GM12878 (cell line): ENCODE data around the gene AMPH. TPM values are rescaled to one million over a fixed set of nuclear protein-coding genes. Genes with fewer than 3 reads are reported as not detected.

ENCODE experiments used
- ATAC-seq: fragments of 200-7000 bp; cut with Tn5 transposase; 3 replicates; pipeline ENCODE4 v1.9.1; 2020; ENCODE audit warnings: mild to moderate bottlenecking, moderate library complexity
- BruUV-seq: library from RNA; stranded (reverse); fragments of 400-500 nt; replicated peaks from 2 replicates; lab custom pipeline; 2021; lab: Mats Ljungman, UMichigan
- CTCF ChIA-PET: fragments of 300-600 bp; sonication (Branson Sonifier 250); formaldehyde crosslinking; extraction: SDS; loops from one replicate; lab custom pipeline; 2021; ENCODE audit warnings: inconsistent platforms; lab: Yijun Ruan, JAX
- POLR2A ChIA-PET: fragments of 350-600 bp; formaldehyde crosslinking; extraction: SDS; loops from one replicate; lab custom pipeline; 2021; ENCODE audit warnings: inconsistent platforms; lab: Charles Lee
- RAD21 ChIA-PET: fragments of 300-600 bp; sonication (Branson Sonifier 250); formaldehyde crosslinking; loops from one replicate; lab custom pipeline; 2023; ENCODE audit warnings: antibody characterized with exemption; ENCODE audit not compliant: unreplicated experiment; lab: Charles Lee
- SMC1A ChIA-PET: fragments of 300-600 bp; sonication (Branson Sonifier 250); formaldehyde crosslinking; loops from one replicate; lab custom pipeline; 2023; ENCODE audit not compliant: unreplicated experiment, uncharacterized antibody; lab: Charles Lee
- DNase-seq: peaks from one replicate; pipeline ENCODE4 v3.0.0-alpha.2; 2011; ENCODE audit warnings: low read depth, low spot score
- FAIRE-seq: peaks from 3 replicates; lab custom pipeline; 2011; peaks lifted over from hg19 to GRCh38; lab: Jason Lieb, UNC
- H2AFZ ChIP-seq: 2 replicates; pipeline ENCODE4 v1.6.0; 2011; ENCODE audit warnings: low read depth, low read length, control low read depth; ENCODE audit not compliant: control insufficient read depth
- H3K27ac ChIP-seq: 2 replicates; pipeline ENCODE4 v1.5.1; 2011; ENCODE audit warnings: control low read depth; ENCODE audit not compliant: control insufficient read depth, insufficient read depth
- H3K27me3 ChIP-seq, 2 experiments: replicated peaks in 1 of 2; 2 replicates each; pipeline versions ENCODE4 v1.6.0 to v1.6.1; 2011; ENCODE audit warnings: low read length in 1 of 2; ENCODE audit not compliant: control insufficient read depth in 2 of 2, insufficient read depth in 2 of 2
- H3K36me3 ChIP-seq, 2 experiments: 2 replicates each; pipeline ENCODE4 v1.5.1; 2011; ENCODE audit warnings: low read length in 1 of 2; ENCODE audit not compliant: control insufficient read depth in 2 of 2, insufficient read depth in 2 of 2
- H3K4me1 ChIP-seq: 2 replicates; pipeline ENCODE4 v1.6.1; 2011; ENCODE audit warnings: mild to moderate bottlenecking, low read length, moderate library complexity, mixed read lengths; ENCODE audit not compliant: control insufficient read depth, insufficient read depth
- H3K4me2 ChIP-seq: 2 replicates; pipeline ENCODE4 v1.6.0; 2011; ENCODE audit warnings: control low read depth; ENCODE audit not compliant: control insufficient read depth, insufficient read depth
- H3K4me3 ChIP-seq: fragments of 200-600 bp; sonication (generic); 2 replicates; pipeline ENCODE4 v1.5.1; 2016
- H3K79me2 ChIP-seq: 2 replicates; pipeline ENCODE4 v1.6.0; 2011; ENCODE audit warnings: low read length; ENCODE audit not compliant: control insufficient read depth, insufficient read depth
- H3K9ac ChIP-seq: 2 replicates; pipeline ENCODE4 v1.8.0; 2011; ENCODE audit warnings: low read length, control low read depth, mixed read lengths; ENCODE audit not compliant: control insufficient read depth, insufficient read depth
- H3K9me3 ChIP-seq: replicated peaks from 3 replicates; pipeline ENCODE4 v1.5.1; 2011; ENCODE audit warnings: mild to moderate bottlenecking, low read length; ENCODE audit not compliant: control insufficient read depth, insufficient read depth
- H4K20me1 ChIP-seq: 2 replicates; pipeline ENCODE4 v1.6.0; 2011; ENCODE audit not compliant: control insufficient read depth, insufficient read depth
- CBFB ChIP-seq: IDR thresholded peaks from 2 replicates; pipeline ENCODE4 v1.6.1; 2016; ENCODE audit warnings: antibody characterized with exemption, low read depth
- CBX3 ChIP-seq: fragments of 200-600 bp; sonication (generic); IDR thresholded peaks from 2 replicates; pipeline ENCODE4 v1.6.1; 2016; ENCODE audit warnings: low read depth, borderline replicate concordance
- DPF2 ChIP-seq: fragments of 450-650 bp; IDR thresholded peaks from 2 replicates; pipeline ENCODE4 v1.6.1; 2017; ENCODE audit warnings: mild to moderate bottlenecking
- MEF2A ChIP-seq: IDR thresholded peaks from 2 replicates; pipeline ENCODE4 v1.6.1; 2011; ENCODE audit warnings: low read depth, mild to moderate bottlenecking, low read length, moderate library complexity; ENCODE audit not compliant: insufficient read depth
- MTA3 ChIP-seq: IDR thresholded peaks from 2 replicates; pipeline ENCODE4 v1.6.1; 2012; ENCODE audit warnings: low read length, inconsistent platforms, borderline replicate concordance
- NR2C2 ChIP-seq: IDR thresholded peaks from 2 replicates; pipeline ENCODE4 v1.6.1; 2011; ENCODE audit warnings: borderline replicate concordance, low read depth; ENCODE audit not compliant: control insufficient read depth, insufficient read length
- TARDBP ChIP-seq: IDR thresholded peaks from 2 replicates; pipeline ENCODE4 v1.6.1; 2016; ENCODE audit warnings: borderline replicate concordance
- YBX1 ChIP-seq: fragments of 450-650 bp; IDR thresholded peaks from 2 replicates; pipeline ENCODE4 v1.6.1; 2016; ENCODE audit warnings: antibody characterized with exemption
- WGBS: methylation state at CpG from one replicate; pipeline ENCODE4 v1.1.6; 2016; ENCODE audit warnings: low lambda C conversion rate; ENCODE audit not compliant: insufficient replicate concordance, insufficient coverage; ENCODE audit errors: missing lambda C conversion rate; 5-methylcytosine and 5-hydroxymethylcytosine counted together
- in situ Hi-C: fragments of 300-500 bp; cut with MboI; formaldehyde crosslinking; loops from 9 replicates; pipeline ENCODE4 v1.14.3; 2018; ENCODE audit warnings: mixed read lengths
- intact Hi-C: fragments of 100-400 bp; cut with micrococcal nuclease; formaldehyde crosslinking; loops from one replicate; pipeline ENCODE4 v1.14.2; 2022; ENCODE audit not compliant: unreplicated experiment
- polyA plus RNA-seq, 11 experiments: library from polyadenylated mRNA; depleted of rRNA in 4 of 11; unstranded in 6 of 11; stranded (reverse) in 5 of 11; fragments of >200 nt; fragmentation: Nextera tagmentation in 4 of 11; fragmentation: Illumina TruSeq in 1 of 11; extraction: Ambion mirVana in 4 of 11; extraction: Trizol in 1 of 11; gene quantifications; 1 replicate in 1 of 11; 2 replicates in 10 of 11; pipeline versions ENCODE4 v1.2.1 to v1.2.3, GENCODE V29; 2011 to 2016; ENCODE audit warnings: inconsistent platforms in 2 of 11, missing spikeins in 2 of 11, low read depth in 1 of 11
- total RNA-seq, 4 experiments: library from RNA; depleted of rRNA in 3 of 4; stranded (reverse); fragments of >200 nt in 3 of 4; fragmentation: Illumina TruSeq in 1 of 4; extraction: Trizol in 1 of 4; gene quantifications; 2 replicates each; pipeline versions ENCODE4 v1.2.1 to v1.2.3, GENCODE V29; 2013 to 2021
- TF ChIP-seq, protein P1 (sequence below): fragments of 450-650 bp; formaldehyde crosslinking; IDR thresholded peaks from 2 replicates; pipeline ENCODE4 v1.4.0; 2020; ENCODE audit warnings: mild to moderate bottlenecking, moderate library complexity
- TF ChIP-seq, protein P2 (sequence below): IDR thresholded peaks from 2 replicates; pipeline ENCODE4 v1.6.1; 2012; ENCODE audit warnings: low read depth, low read length, improper control_type of control experiment
- TF ChIP-seq, protein P3 (sequence below): IDR thresholded peaks from 2 replicates; pipeline ENCODE4 v1.6.1; 2011; ENCODE audit warnings: borderline replicate concordance, low read depth, mild to moderate bottlenecking, moderate library complexity, low read length; ENCODE audit not compliant: insufficient read depth, poor library complexity, severe bottlenecking
- TF ChIP-seq, protein P4 (sequence below), 3 experiments: IDR thresholded peaks in 2 of 3; conservative IDR thresholded peaks in 1 of 3; 2 replicates each; pipeline ENCODE4 v1.5.1; 2011; ENCODE audit warnings: low read depth in 3 of 3, low read length in 3 of 3, mild to moderate bottlenecking in 3 of 3, control low read depth in 2 of 3, moderate library complexity in 2 of 3, inconsistent platforms in 1 of 3, mixed read lengths in 1 of 3; ENCODE audit not compliant: control insufficient read depth in 2 of 3, insufficient read depth in 1 of 3; ENCODE audit errors: extremely low read depth in 1 of 3

AMPH gene
- total and polyA plus RNA-seq, 10 of the 15 experiments (the other 5 are each of a cell fraction or from before 2014, with no cell fraction given) = 0.03 to 0.24 (median 0.08) TPM; not detected in 2

DNA sequence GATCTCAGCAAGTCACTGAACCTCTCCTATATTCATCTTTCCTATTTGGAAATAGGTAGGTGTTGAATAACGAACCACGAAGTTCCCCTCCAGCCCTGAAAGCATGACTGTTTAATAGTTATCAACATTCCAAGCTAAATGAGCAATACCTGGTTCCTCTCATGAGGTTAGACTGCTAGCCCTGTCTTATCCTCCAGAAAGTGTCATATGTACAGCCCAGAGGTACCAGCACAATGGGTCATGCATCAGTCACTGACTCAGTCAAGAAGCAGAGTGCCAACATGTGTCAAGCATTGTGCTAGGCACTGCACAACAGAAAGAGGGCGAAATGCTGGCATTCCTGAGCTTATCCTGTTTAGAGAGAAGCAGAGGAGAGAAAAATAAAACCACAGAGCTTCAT is 70.0 kb downstream of the AMPH start:
- no peaks in the 10 kb centered on the region for H3K27me3 ChIP-seq
- ChIA-PET POLR2A (no interaction called here), CTCF (no interaction called here), RAD21 (no interaction called here), SMC1A (no interaction called here)
- no peaks in the 10 kb centered on the region; the same call in 2 of the 3 replicates for H3K9me3 ChIP-seq
- no peaks in the 10 kb centered on the region for H3K79me2 ChIP-seq
- intact Hi-C loops = no loop called here
- no peak overlapping the region for H3K9ac ChIP-seq
- H3K27ac ChIP-seq = no peak overlapping the region
- no peak overlapping the region for H3K4me2 ChIP-seq
- H2AFZ ChIP-seq = no peak overlapping the region
- WGBS = 57% methylated on average over 3 of the region's 3 CpGs
- no peak overlapping the region for H3K4me3 ChIP-seq
- ATAC-seq (no peak), DNase-seq (no peak), FAIRE-seq (no peak)
- H3K36me3 ChIP-seq = no peaks in the 10 kb centered on the region
- H3K4me1 ChIP-seq = no peaks in the 10 kb centered on the region
- no TSS peak for BruUV-seq
- in situ Hi-C loops = no loop called here
- TF ChIP-seq YBX1 (no peak), NR2C2 (no peak), CBX3 (no peak), MTA3 (no peak), TARDBP (no peak), MEF2A (no peak), CBFB (no peak), DPF2 (no peak)
- TF ChIP-seq, protein P1, sequence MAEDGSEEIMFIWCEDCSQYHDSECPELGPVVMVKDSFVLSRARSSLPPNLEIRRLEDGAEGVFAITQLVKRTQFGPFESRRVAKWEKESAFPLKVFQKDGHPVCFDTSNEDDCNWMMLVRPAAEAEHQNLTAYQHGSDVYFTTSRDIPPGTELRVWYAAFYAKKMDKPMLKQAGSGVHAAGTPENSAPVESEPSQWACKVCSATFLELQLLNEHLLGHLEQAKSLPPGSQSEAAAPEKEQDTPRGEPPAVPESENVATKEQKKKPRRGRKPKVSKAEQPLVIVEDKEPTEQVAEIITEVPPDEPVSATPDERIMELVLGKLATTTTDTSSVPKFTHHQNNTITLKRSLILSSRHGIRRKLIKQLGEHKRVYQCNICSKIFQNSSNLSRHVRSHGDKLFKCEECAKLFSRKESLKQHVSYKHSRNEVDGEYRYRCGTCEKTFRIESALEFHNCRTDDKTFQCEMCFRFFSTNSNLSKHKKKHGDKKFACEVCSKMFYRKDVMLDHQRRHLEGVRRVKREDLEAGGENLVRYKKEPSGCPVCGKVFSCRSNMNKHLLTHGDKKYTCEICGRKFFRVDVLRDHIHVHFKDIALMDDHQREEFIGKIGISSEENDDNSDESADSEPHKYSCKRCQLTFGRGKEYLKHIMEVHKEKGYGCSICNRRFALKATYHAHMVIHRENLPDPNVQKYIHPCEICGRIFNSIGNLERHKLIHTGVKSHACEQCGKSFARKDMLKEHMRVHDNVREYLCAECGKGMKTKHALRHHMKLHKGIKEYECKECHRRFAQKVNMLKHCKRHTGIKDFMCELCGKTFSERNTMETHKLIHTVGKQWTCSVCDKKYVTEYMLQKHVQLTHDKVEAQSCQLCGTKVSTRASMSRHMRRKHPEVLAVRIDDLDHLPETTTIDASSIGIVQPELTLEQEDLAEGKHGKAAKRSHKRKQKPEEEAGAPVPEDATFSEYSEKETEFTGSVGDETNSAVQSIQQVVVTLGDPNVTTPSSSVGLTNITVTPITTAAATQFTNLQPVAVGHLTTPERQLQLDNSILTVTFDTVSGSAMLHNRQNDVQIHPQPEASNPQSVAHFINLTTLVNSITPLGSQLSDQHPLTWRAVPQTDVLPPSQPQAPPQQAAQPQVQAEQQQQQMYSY = no peak
- TF ChIP-seq, protein P2, sequence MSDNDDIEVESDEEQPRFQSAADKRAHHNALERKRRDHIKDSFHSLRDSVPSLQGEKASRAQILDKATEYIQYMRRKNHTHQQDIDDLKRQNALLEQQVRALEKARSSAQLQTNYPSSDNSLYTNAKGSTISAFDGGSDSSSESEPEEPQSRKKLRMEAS = no peak
- TF ChIP-seq, protein P3, sequence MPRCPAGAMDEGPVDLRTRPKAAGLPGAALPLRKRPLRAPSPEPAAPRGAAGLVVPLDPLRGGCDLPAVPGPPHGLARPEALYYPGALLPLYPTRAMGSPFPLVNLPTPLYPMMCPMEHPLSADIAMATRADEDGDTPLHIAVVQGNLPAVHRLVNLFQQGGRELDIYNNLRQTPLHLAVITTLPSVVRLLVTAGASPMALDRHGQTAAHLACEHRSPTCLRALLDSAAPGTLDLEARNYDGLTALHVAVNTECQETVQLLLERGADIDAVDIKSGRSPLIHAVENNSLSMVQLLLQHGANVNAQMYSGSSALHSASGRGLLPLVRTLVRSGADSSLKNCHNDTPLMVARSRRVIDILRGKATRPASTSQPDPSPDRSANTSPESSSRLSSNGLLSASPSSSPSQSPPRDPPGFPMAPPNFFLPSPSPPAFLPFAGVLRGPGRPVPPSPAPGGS = no peak
- TF ChIP-seq, protein P4, sequence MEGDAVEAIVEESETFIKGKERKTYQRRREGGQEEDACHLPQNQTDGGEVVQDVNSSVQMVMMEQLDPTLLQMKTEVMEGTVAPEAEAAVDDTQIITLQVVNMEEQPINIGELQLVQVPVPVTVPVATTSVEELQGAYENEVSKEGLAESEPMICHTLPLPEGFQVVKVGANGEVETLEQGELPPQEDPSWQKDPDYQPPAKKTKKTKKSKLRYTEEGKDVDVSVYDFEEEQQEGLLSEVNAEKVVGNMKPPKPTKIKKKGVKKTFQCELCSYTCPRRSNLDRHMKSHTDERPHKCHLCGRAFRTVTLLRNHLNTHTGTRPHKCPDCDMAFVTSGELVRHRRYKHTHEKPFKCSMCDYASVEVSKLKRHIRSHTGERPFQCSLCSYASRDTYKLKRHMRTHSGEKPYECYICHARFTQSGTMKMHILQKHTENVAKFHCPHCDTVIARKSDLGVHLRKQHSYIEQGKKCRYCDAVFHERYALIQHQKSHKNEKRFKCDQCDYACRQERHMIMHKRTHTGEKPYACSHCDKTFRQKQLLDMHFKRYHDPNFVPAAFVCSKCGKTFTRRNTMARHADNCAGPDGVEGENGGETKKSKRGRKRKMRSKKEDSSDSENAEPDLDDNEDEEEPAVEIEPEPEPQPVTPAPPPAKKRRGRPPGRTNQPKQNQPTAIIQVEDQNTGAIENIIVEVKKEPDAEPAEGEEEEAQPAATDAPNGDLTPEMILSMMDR (IDR thresholded peaks at IDR 0.05 in 2 of 3, conservative IDR thresholded peaks at IDR 0.05 in 1 of 3; ENCODE audit: control insufficient read depth in 2 of 3, extremely low read depth in 1 of 3, insufficient read depth in 1 of 3, low read depth in 3 of 3, low read length in 3 of 3) = no peak
- no peaks in the 10 kb centered on the region for H4K20me1 ChIP-seq
